T-cell (primary cell): Measurements from ENCODE around the gene TULP4. TPM values are rescaled to one million over a fixed set of nuclear protein-coding genes. Genes with fewer than 3 reads are reported as not detected.

ENCODE experiments used
- ATAC-seq, 4 experiments: fragments of 200-7000 bp in 3 of 4; fragments of 150-1000 bp in 1 of 4; cut with Tn5 transposase; replicated peaks in 1 of 4; 1 replicate in 3 of 4; 2 replicates in 1 of 4; pipeline ENCODE4 v1.10.0; 2021; ENCODE audit warnings: moderate library complexity in 3 of 4, mild to moderate bottlenecking in 2 of 4, moderate number of reproducible peaks in 1 of 4
- CTCF ChIA-PET, 2 donors: fragments of 300-600 bp; sonication (Branson Sonifier 250); formaldehyde crosslinking; loops; one replicate each; lab custom pipeline; 2022; ENCODE audit warnings: antibody characterized with exemption in 2 of 2; lab: Charles Lee
- POLR2A ChIA-PET, 2 donors: fragments of 300-600 bp; sonication (Branson Sonifier 250); formaldehyde crosslinking; loops; one replicate each; lab custom pipeline; 2022; ENCODE audit warnings: antibody characterized with exemption in 2 of 2; lab: Charles Lee
- DNase-seq, 35 experiments: peaks; one replicate each; pipeline versions ENCODE4 v3.0.0 to v3.0.0-alpha.2; 2013 to 2023
- H3K27ac ChIP-seq: one replicate; pipeline ENCODE4 v1.5.1; 2013; ENCODE audit warnings: low read length
- H3K27me3 ChIP-seq, 2 experiments: replicated peaks in 1 of 2; 1 replicate in 1 of 2; 2 replicates in 1 of 2; pipeline versions ENCODE4 v1.6.1 to v1.7.0; 2013; ENCODE audit warnings: low read length in 1 of 2, mixed read lengths in 1 of 2; ENCODE audit not compliant: control insufficient read depth in 2 of 2, insufficient read depth in 2 of 2; ENCODE audit errors: extremely low read depth in 1 of 2
- H3K36me3 ChIP-seq, 2 donors: 1 replicate in 1 of 2; 2 replicates in 1 of 2; pipeline versions ENCODE4 v1.6.1 to v1.7.0; 2013; ENCODE audit warnings: low read length in 1 of 2; ENCODE audit not compliant: control insufficient read depth in 2 of 2, insufficient read depth in 1 of 2; ENCODE audit errors: extremely low read depth in 1 of 2
- H3K4me1 ChIP-seq, 2 experiments: 1 replicate in 1 of 2; 2 replicates in 1 of 2; pipeline versions ENCODE4 v1.6.1 to v1.7.0; 2013; ENCODE audit warnings: low read length in 2 of 2, mixed read lengths in 1 of 2; ENCODE audit not compliant: insufficient read depth in 2 of 2, control insufficient read depth in 1 of 2; ENCODE audit errors: extremely low read depth in 1 of 2
- H3K4me3 ChIP-seq, 2 donors: 1 replicate in 1 of 2; 2 replicates in 1 of 2; pipeline versions ENCODE4 v1.5.1 to v1.7.0; 2013; ENCODE audit warnings: mild to moderate bottlenecking in 2 of 2, low read length in 1 of 2, moderate library complexity in 1 of 2; ENCODE audit not compliant: control insufficient read depth in 1 of 2; ENCODE audit errors: extremely low read depth in 1 of 2
- H3K9me3 ChIP-seq: 2 replicates; pipeline ENCODE4 v1.7.0; 2013
- H3K27ac Mint-ChIP-seq, 2 donors: one replicate each; pipeline ENCODE4 v1.8.0; 2020 to 2021; ENCODE audit warnings: mild to moderate bottlenecking in 2 of 2, mixed read lengths in 2 of 2
- H3K27me3 Mint-ChIP-seq, 2 donors: one replicate each; pipeline ENCODE4 v1.8.0; 2021 to 2022; ENCODE audit warnings: mixed read lengths in 2 of 2
- H3K36me3 Mint-ChIP-seq: one replicate; pipeline ENCODE4 v1.8.0; 2021; ENCODE audit warnings: mixed read lengths
- H3K4me1 Mint-ChIP-seq, 3 donors: one replicate each; pipeline ENCODE4 v1.8.0; 2020 to 2022; ENCODE audit warnings: mixed read lengths in 3 of 3, mild to moderate bottlenecking in 1 of 3
- H3K4me3 Mint-ChIP-seq, 3 donors: one replicate each; pipeline ENCODE4 v1.8.0; 2020 to 2022; ENCODE audit warnings: mild to moderate bottlenecking in 3 of 3, mixed read lengths in 3 of 3, moderate library complexity in 3 of 3
- H3K9me3 Mint-ChIP-seq, 3 donors: one replicate each; pipeline ENCODE4 v1.8.0; 2020 to 2022; ENCODE audit warnings: mixed read lengths in 3 of 3
- WGBS: methylation state at CpG from one replicate; pipeline ENCODE4 v1.1.5; 2013; ENCODE audit warnings: missing lambda C conversion rate; ENCODE audit not compliant: insufficient coverage; 5-methylcytosine and 5-hydroxymethylcytosine counted together
- total RNA-seq, 35 experiments: library from RNA in 6 of 35; stranded (reverse) in 6 of 35; fragments of 120-200 nt in 1 of 35; gene quantifications; one replicate each; pipeline versions ENCODE4 v1.2.1 to v1.2.4 and lab custom pipeline; 2013 to 2026

TULP4 gene
- total RNA-seq, 5 donors from 2014 or later (not counting 1 experiment from before 2014, with no cell fraction given): 62.9 to 85.1 (median 76.1) TPM

DNA sequence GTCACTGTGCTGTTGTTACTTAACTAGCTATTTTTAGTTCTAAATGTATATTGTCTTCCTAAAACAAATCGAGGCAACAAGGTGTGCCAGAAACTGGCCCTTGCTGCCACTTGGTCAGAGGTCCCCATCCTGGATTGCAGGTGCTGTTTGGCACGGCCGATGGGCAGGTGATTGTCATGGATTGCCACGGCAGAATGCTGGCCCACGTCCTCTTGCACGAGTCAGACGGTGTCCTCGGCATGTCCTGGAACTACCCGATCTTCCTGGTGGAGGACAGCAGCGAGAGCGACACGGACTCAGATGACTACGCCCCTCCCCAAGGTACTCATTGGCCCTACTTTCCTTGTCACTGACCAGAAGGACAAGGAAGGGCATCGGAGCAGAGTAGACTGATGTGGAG, 136.6 kb downstream of the TULP4 start:
- POLR2A ChIA-PET: interaction anchor here in 1 of 2 donors (0.5 to 0.6 kb wide), 2 partner anchors 211 to 252 kb away, joined by 4 read pairs; no protein-coding TSS in a partner anchor
- no peak overlapping the region for H3K4me3 ChIP-seq
- CTCF ChIA-PET: no interaction called here
- H3K27ac Mint-ChIP-seq: no peak overlapping the region
- no peak overlapping the region for H3K27ac ChIP-seq
- no peaks in the 10 kb centered on the region for H3K4me1 Mint-ChIP-seq
- peaks cover 18 to 21% of the 10 kb centered on the region in 2 donors for H3K36me3 ChIP-seq
- WGBS: 97% methylated on average over 10 of the region's 14 CpGs
- no peaks in the 10 kb centered on the region for H3K9me3 ChIP-seq
- H3K4me1 ChIP-seq: no peaks in the 10 kb centered on the region
- H3K27me3 Mint-ChIP-seq: no peaks in the 10 kb centered on the region
- no peaks in the 10 kb centered on the region for H3K9me3 Mint-ChIP-seq
- no peak for ATAC-seq
- DNase-seq: no peak
- no peak overlapping the region for H3K4me3 Mint-ChIP-seq
- no peaks in the 10 kb centered on the region for H3K27me3 ChIP-seq
- peaks cover 33% of the 10 kb centered on the region for H3K36me3 Mint-ChIP-seq

DNA sequence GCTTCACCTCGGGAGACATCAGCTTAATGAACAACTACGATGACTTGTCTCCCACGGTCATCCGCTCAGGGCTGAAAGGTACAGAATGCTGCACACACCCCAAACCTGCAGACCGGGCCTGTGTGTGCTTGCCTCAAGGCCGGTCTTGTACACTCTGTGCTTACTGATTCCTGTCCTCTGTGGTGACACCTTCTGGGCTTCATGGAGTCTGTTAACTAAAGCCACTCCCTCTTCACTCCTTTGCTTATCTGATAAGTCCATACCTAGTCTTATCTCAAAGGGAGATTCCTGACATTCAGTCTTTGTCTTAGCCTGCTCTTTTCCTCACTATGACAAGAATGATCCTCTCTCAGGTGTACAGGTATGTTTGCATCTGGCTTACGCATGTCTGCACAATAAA, 139.9 kb downstream of the TULP4 start:
- POLR2A ChIA-PET: no interaction called here
- Mint-ChIP-seq H3K4me1 (no peaks in the 10 kb centered on the region), H3K36me3 (peaks cover 44% of the 10 kb centered on the region), H3K4me3 (no peak overlapping the region), H3K27ac (no peak overlapping the region), H3K9me3 (no peaks in the 10 kb centered on the region), H3K27me3 (no peaks in the 10 kb centered on the region)
- no peaks in the 10 kb centered on the region for H3K9me3 ChIP-seq
- DNase-seq (no peak), ATAC-seq (no peak)
- no peaks in the 10 kb centered on the region for H3K27me3 ChIP-seq
- H3K27ac ChIP-seq: no peak overlapping the region
- no peaks in the 10 kb centered on the region for H3K4me1 ChIP-seq
- H3K36me3 ChIP-seq: peaks cover 13 to 23% of the 10 kb centered on the region in 2 donors
- no peak overlapping the region for H3K4me3 ChIP-seq
- 96% methylated on average over 6 of the region's 7 CpGs for WGBS
- CTCF ChIA-PET: no interaction called here

DNA sequence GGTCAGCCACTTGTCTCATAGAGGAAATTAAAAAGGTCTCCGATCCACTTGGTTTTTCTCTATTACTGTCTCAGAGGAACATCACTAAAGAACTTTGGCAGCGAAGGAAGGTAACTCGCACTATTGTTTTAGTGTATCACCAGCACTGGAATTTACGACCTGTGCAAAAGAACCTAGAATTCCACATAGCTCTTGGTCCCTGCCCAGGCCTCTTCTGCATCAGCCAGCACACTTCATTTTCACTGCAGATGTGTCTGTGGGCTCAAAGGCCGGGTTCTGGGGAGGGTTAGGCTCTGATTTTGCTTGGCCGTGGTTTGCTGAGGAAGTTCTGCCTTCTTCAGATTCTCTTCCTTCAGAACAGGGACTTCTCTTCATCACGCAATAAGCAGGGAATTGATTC, 144.9 kb downstream of the TULP4 start:
- Histone ChIP-seq H3K27ac (no peak overlapping the region), H3K27me3 (no peaks in the 10 kb centered on the region), H3K4me3 (no peak overlapping the region), H3K4me1 (no peaks in the 10 kb centered on the region), H3K36me3 (peaks cover 7 to 19% of the 10 kb centered on the region in 2 donors), H3K9me3 (no peaks in the 10 kb centered on the region)
- H3K36me3 Mint-ChIP-seq: peaks cover 52% of the 10 kb centered on the region
- ChIA-PET CTCF (no interaction called here), POLR2A (no interaction called here)
- DNase-seq: no peak
- H3K4me3 Mint-ChIP-seq: no peak overlapping the region
- H3K4me1 Mint-ChIP-seq: no peaks in the 10 kb centered on the region
- H3K9me3 Mint-ChIP-seq: no peaks in the 10 kb centered on the region
- no peak overlapping the region for H3K27ac Mint-ChIP-seq
- no peak for ATAC-seq
- WGBS: 100% methylated on average over 4 of the region's 7 CpGs
- H3K27me3 Mint-ChIP-seq: no peaks in the 10 kb centered on the region

DNA sequence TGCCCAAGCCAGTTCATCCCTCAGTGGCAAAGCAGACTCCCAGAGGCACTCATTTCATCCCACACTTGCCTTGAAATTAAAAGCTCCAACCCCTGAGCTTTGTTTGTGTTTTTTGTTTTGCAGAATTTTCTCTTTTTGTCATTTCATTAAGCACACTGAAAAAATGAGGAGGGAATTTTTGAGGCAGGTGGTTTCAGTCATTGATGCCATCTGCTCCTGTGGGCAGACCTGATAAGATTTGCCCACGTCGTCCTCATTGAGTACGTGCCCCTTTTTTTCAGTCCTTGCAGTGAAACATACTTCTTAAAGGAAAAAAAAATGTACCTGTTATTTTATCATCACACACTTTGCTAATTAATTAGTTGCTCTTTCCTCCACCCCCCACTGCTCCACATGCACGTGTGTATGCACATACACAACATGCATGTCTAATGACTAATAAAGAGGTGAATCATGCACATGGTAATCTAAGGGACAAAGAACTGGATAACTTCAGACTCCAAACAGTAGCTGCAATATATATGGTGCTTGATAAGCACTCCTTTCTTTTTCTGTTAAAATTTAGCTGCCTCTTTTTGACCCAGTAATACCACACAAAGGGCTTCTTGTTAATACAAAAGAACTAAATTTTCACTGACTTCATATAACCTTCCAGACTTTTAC, 145.5 kb downstream of the TULP4 start:
- peaks cover 48% of the 10 kb centered on the region for H3K36me3 Mint-ChIP-seq
- no peak overlapping the region for H3K27ac Mint-ChIP-seq
- Histone ChIP-seq H3K4me3 (no peak overlapping the region), H3K27ac (no peak overlapping the region), H3K4me1 (no peaks in the 10 kb centered on the region), H3K27me3 (no peaks in the 10 kb centered on the region), H3K9me3 (no peaks in the 10 kb centered on the region), H3K36me3 (peaks cover 5 to 13% of the 10 kb centered on the region in 2 donors)
- DNase-seq (no peak), ATAC-seq (no peak)
- WGBS: no CpG with 5 or more reads among the region's 4 CpGs
- CTCF ChIA-PET: no interaction called here
- POLR2A ChIA-PET: no interaction called here
- H3K27me3 Mint-ChIP-seq: no peaks in the 10 kb centered on the region
- no peak overlapping the region for H3K4me3 Mint-ChIP-seq
- H3K9me3 Mint-ChIP-seq: no peaks in the 10 kb centered on the region
- H3K4me1 Mint-ChIP-seq: no peaks in the 10 kb centered on the region

DNA sequence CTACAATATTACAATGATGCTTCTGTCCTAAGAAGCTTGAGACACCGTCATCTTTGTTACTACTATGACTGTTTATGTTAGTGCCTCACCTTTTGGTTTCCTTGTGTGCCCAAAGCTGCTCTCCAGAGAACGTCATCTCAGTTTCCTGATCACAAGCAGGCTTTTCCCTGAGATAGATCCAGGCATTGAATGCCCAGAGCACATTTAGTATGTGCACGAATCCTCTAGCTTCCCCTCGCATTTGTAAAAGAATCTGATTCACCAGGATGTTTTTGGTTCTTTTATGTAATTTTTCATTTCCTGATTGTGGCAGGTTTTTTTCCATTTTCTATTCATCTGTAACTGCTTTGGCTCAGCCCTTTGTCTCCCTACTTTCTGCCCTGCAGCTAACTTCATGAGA, 147.5 kb downstream of the TULP4 start:
- Histone ChIP-seq H3K36me3 (peaks cover 5 to 18% of the 10 kb centered on the region in 2 donors), H3K27ac (no peak overlapping the region), H3K9me3 (no peaks in the 10 kb centered on the region), H3K4me1 (no peaks in the 10 kb centered on the region), H3K27me3 (no peaks in the 10 kb centered on the region), H3K4me3 (no peak overlapping the region)
- H3K4me1 Mint-ChIP-seq: no peaks in the 10 kb centered on the region
- ChIA-PET CTCF (no interaction called here), POLR2A (interaction anchor here in 1 of 2 donors (0.6 kb wide), 1 partner anchor 72 kb away, joined by 4 read pairs; no protein-coding TSS in a partner anchor)
- WGBS: no CpG with 5 or more reads among the region's 4 CpGs
- no peak overlapping the region for H3K27ac Mint-ChIP-seq
- H3K9me3 Mint-ChIP-seq: no peaks in the 10 kb centered on the region
- peaks cover 61% of the 10 kb centered on the region for H3K36me3 Mint-ChIP-seq
- H3K27me3 Mint-ChIP-seq: no peaks in the 10 kb centered on the region
- no peak for DNase-seq
- no peak overlapping the region for H3K4me3 Mint-ChIP-seq
- ATAC-seq: no peak

DNA sequence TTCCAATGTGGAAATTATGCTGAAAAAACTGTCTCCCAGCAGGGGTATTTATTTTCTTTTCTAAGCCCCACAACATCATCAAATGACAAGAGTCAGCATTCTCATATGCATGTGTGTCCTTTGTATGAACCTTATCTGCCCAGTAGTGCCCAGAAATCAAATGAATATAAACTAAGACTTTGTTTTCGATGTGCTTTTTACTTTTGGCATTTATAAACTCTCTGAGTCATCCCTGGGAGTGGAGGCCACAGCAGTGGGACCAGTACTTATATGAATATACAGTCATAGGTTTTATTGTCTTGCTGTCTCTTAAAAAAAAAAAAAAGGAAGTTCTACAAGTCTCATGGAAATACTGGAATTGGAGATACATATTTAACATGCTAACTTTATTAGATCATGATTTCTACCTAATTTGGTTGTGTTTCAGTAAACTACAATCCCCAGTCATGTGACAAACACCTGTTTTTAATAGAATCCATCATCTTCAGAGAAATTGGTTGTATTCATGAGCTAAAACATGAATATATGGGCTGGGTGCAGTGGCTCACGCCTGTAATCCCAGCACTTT, 148.4 kb downstream of the TULP4 start:
- no peaks in the 10 kb centered on the region for H3K4me1 Mint-ChIP-seq
- H3K27ac Mint-ChIP-seq: no peak overlapping the region
- DNase-seq (no peak), ATAC-seq (no peak)
- WGBS: no CpG with 5 or more reads among the region's 2 CpGs
- POLR2A ChIA-PET: interaction anchor here in 1 of 2 donors (0.6 to 0.7 kb wide), 2 partner anchors 19 to 73 kb away, joined by 4 read pairs; no protein-coding TSS in a partner anchor
- Histone ChIP-seq H3K27me3 (no peaks in the 10 kb centered on the region), H3K27ac (no peak overlapping the region), H3K4me1 (no peaks in the 10 kb centered on the region), H3K4me3 (no peak overlapping the region), H3K9me3 (no peaks in the 10 kb centered on the region), H3K36me3 (peaks cover 5 to 18% of the 10 kb centered on the region in 2 donors)
- H3K9me3 Mint-ChIP-seq: no peaks in the 10 kb centered on the region
- CTCF ChIA-PET: no interaction called here
- no peaks in the 10 kb centered on the region for H3K27me3 Mint-ChIP-seq
- H3K36me3 Mint-ChIP-seq: peaks cover 69% of the 10 kb centered on the region
- no peak overlapping the region for H3K4me3 Mint-ChIP-seq
